Stimulated activated CD8-positive, alpha-beta memory T cell treated with anti-CD3 and anti-CD28 coated beads, Interleukin-12 subunit alpha, Interleukin-12 subunit beta, amount 100 ng/mL, for 1 hour (primary cell): Measurements from ENCODE around the gene STARD5.

ENCODE experiments used
- DNase-seq: peaks from one replicate; pipeline ENCODE4 v3.0.0-alpha.2; 2020; ENCODE audit warnings: low read depth

The STARD5 gene

GRCh38 chr15:81311752-81312464 lies 12.0 kb downstream of the STARD5 start:
- no peak for DNase-seq

GRCh38 chr15:81310480-81310879 lies 13.5 kb downstream of the STARD5 start:
- DNase-seq: no peak

- DNase-seq: no peak
Measured at GRCh38 chr15:81309647-81310450, 14.1 kb downstream of the STARD5 start.

GRCh38 chr15:81308260-81308659 lies 15.7 kb downstream of the STARD5 start:
- no peak for DNase-seq

- no peak for DNase-seq
Measured at GRCh38 chr15:81304226-81304625, 19.7 kb downstream of the STARD5 start.

- DNase-seq: no peak
Measured at GRCh38 chr15:81303244-81304225, 20.4 kb downstream of the STARD5 start.

GRCh38 chr15:81302701-81303109 lies 21.2 kb downstream of the STARD5 start:
- no peak for DNase-seq

- no peak for DNase-seq
Measured at GRCh38 chr15:81301815-81302399, 22.0 kb downstream of the STARD5 start.

GRCh38 chr15:81301385-81301784 lies 22.6 kb downstream of the STARD5 start:
- DNase-seq: no peak

GRCh38 chr15:81299630-81300273 lies 24.2 kb downstream of the STARD5 start:
- DNase-seq: no peak

GRCh38 chr15:81299156-81299555 lies 24.8 kb downstream of the STARD5 start:
- no peak for DNase-seq

GRCh38 chr15:81298611-81299010 lies 25.3 kb downstream of the STARD5 start:
- no peak for DNase-seq

- DNase-seq: no peak
Measured at GRCh38 chr15:81297603-81298575, 26.1 kb downstream of the STARD5 start.

GRCh38 chr15:81297147-81297572 lies 26.8 kb downstream of the STARD5 start:
- DNase-seq: no peak

GRCh38 chr15:81296673-81297072 lies 27.3 kb downstream of the STARD5 start:
- peak; percentile 50 for DNase-seq

- DNase-seq: no peak
Measured at GRCh38 chr15:81296186-81296585, 27.8 kb downstream of the STARD5 start.

- DNase-seq: no peak
Measured at GRCh38 chr15:81295486-81296121, 28.3 kb downstream of the STARD5 start.

GRCh38 chr15:81294516-81294880 lies 29.4 kb downstream of the STARD5 start:
- DNase-seq: no peak

- DNase-seq: peak; percentile 49
Measured at GRCh38 chr15:81293728-81294515, 30.0 kb downstream of the STARD5 start.
